Islet precursor cell (in vitro differentiated cells): ENCODE measurements around the gene CNTNAP1.
"Not testable (repeated sequence)": the region's sequence is repeated elsewhere in the genome, so short reads cannot be mapped to it uniquely, and the experiment has no call there.

Experiments used
- DNase-seq: peaks from one replicate; pipeline ENCODE4 v3.0.0-alpha.2; 2018

The CNTNAP1 gene

DNA sequence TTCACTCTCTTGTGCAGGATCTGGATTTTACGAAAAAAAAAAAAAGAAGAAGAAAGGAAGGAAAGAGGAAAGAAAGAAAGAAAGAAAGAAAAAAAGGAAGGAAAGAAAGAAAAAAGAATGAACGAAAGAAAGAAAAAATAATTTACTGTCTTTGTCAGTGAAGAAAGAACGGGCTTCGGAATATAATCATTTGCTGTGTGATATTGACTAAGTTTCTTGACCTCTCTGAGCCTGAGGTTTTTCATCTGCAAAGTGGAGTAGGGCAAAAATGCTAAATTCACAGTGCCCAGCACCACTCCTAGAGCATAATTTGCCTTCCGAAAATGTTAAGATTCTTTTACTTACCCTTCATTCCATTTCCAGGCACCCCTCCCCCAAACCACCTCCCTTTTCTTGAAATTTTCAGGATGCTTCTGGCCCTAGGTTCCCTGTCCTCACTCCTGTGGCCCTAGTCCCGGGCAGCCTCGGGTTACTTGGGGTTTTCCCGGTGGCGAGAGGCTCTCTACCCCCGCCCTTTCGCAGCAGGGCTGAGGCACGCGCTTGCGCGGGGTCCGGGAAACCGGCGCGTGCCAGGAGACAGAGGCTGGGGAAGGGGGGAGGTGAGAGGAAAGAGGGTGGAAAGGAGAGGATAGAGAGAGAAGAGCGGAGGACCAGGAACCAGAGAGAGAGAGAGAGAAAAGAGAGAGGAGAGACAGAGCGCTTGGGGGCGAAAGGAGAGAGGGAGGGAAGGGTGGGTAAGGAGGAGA, at the start of gene CNTNAP1:
TSS of gene CNTNAP1 (plus strand) at position 556 of the 746 bp plus-strand sequence. CDS start 299 bp downstream, outside the sequence.
- DNase-seq = peak; percentile 81

- DNase-seq = no peak
Observed at GRCh38 chr17:42632949-42633444, 49.3 kb upstream of the CNTNAP1 start.

- DNase-seq = no peak
Observed at GRCh38 chr17:42639525-42640113, 42.7 kb upstream of the CNTNAP1 start.

GRCh38 chr17:42640121-42640520, 42.2 kb upstream of the CNTNAP1 start:
- no peak for DNase-seq

GRCh38 chr17:42642336-42642735, 40.0 kb upstream of the CNTNAP1 start:
- DNase-seq = no peak

DNA sequence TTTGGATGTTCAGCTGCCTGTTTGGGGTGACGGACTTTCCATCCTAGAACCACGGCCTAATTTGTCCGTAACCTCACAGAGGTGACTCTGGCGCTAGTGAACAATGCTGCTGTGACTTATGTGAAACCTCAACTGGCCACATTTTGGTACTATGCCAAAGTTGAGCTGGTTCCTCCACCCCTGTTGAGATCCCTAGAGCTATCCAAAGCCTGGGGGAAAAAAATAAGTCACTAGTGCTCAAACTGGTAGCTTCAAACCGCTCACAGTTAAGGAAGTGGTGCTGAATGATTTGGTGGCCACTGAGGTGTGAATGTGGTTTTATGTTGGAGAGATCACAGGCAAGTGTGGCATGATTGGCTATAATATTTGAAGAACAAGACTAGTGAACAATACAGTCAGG, 34.6 kb upstream of the CNTNAP1 start:
- DNase-seq = no peak

- DNase-seq = no peak
Observed at GRCh38 chr17:42651392-42651791, 30.9 kb upstream of the CNTNAP1 start.

DNA sequence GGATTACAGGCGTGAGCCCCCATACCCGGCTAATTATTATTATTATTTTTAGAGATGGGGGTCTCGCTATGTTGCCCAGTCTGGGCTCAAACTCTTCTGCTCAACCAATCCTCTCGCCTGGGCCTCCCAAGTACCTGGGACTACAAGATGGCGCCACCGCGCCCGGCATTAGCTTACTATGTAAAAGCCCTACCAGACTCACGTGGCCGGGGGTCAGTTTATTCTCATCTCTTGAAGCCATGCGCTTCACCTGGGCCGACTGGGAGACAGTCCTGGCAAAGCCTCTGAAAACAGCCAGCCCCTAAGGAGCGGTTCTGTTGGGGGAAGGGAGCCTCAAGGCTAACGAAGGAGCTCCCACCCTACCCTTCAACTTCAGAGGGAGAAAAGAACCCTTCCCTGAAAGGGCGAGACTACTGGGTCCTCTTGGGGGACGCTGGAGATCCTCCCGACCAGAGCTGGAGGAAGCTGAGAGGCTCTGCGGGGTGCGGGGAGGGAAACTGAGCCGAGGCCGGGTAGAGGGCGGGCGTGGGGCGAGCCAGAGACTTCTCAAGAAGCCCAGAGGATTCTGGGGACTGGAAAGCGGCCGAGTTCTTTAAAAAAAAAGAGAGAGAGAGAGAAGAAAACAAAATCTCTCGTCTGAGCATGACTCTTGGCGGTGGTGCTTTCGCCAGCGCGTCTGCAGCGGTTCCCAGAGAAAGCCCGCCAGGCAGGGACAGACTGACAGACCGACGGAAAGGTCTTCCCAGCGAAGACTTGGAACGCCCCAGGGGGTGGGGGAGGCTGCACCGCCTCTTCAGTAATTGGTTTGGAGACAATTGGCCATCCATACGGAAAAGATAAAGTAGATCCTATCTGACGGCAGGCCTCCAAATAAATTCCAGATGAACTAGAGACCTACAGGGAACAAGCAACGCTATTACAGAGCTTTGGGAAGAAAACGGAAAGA, 28.9 kb upstream of the CNTNAP1 start:
- peak; percentile 96 for DNase-seq

DNA sequence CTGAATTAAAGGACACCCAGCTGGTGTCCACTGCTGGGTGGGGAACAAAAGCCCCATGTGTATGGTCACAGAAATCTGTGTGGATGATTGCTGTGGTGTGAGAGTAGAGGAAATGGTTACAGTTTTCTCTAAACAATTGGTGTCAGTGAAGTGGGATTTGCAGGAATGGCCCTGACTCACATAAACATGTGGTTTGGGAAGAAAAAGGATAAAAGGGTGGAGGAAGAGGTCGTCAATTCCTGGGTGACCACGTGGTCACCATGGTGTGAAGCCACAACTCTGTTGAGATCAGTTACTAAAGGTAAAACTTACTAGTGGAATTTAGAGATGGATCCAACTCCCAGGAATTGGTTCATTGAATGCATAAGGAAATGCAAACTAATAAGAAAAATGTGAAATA, 26.8 kb upstream of the CNTNAP1 start:
- DNase-seq = no peak

DNA sequence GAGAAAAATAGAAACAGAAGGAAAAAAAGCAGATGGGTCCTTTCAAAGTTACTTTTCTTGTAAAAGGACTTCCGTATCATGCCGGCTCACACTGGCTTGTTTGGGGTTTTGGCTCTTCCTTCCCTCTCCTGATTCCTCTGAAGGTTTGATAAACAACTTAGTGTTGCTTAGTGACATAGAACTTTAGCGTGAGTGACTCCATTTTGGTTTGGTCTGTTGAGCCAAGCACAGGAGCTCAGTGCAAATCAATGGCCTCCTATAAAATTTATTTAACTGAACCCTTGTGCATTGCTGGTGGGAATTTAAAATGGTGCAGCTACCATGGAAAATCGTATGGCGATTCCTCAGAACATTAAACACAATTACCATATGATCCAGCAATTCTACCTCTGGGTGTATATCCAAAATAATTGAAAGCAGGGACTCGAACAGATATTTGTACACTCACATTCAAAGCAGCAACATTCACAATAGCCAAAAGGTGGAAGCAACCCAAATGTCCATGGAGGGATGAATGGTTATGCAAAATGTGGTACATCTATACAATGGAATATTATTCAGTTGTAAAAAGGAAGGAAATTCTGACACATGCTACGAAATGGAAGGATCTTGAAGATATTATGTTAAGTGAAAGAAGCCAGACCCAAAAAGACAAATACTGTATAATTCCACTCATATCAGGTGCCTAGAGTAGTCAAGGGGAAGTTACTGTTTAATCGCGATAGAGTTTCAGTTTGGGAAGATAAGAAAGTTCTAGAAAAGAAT, 24.3 kb upstream of the CNTNAP1 start:
- DNase-seq = no peak

DNA sequence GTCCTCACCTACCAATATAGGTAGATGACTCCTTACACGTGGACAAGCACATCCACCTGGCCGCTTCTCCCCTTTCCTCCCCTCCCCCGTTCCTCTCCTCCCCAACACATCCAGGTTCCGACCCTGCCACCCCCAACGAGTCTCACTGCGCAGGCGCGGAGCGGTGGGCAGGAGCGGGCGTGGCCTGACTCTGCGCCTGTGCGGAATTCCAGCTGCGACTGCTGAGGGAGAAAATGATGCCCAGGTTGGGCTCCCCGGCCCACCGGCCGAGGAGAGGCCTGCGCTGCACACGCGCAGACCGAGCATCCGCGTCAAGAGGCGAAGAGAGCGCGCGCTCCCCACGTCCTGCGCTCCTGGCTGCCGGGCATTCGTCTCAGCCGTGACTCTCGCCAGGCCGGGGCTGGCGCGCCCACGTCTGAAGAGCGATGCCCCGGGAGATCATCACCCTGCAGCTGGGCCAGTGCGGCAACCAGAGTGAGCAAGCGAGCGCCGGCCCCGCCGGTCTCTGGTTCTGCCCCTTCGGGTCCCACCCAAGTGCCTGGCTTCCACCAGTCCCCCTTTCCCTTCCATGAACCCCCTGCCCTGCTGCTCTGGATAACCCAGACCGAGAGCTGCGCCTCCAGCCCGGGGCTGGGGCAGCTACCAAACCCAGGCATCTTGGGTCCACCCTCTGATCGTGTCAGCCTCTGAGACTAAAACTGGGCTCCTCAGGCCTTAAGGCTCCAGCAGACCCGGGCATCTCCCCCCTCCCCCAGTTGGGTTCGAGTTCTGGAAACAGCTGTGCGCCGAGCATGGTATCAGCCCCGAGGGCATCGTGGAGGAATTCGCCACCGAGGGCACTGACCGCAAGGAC, 23.0 kb upstream of the CNTNAP1 start, which contains the start of gene TUBG2:
TSS of gene TUBG2 (plus strand) at position 206 of the 853 bp plus-strand sequence. CDS start at position 426, 220 bp downstream.
- peak; percentile 98 for DNase-seq

DNA sequence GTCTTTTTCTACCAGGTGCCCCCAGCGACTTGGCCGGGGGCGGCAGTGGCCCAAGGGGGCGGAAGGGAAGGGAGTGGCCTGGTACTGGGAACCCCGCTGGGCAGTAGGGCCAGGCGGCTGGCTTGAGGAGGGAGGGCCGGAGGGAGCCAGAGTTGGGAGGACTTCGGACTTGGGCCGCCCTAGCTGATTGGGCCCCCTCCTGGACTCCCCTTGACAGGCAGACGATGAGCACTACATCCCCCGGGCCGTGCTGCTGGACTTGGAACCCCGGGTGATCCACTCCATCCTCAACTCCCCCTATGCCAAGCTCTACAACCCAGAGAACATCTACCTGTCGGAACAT, 22.4 kb upstream of the CNTNAP1 start:
- DNase-seq = not testable (repeated sequence)

DNA sequence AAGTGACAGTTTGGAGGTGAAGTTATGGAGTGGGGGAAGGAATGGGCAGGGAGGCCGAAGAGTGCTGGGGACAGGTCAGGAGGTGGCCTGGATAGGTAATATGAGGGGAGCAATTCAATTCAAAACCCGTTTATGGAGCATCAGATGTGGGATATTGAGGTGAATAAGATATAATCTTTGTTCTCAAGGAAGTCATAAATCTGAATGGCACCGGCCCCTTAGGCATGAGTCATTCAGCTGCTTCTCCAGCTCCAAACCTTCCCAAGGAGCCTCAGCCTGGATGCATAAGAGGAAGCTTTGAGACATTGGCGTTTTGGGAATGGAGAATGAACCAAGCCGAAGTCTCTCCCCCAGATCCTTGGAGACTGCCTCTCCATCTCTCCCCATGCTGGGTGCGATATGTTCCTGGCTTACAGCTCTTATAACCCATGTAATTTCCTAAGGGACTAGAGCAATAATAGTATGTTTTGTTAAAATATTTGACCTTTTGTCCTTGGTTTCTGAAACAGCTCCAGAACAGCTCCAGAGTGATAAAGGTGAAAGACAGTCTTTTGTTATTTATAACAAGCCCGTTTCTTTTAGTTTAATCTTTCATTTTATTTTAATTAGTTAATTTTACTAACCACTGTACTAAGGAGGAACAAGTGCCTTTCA, 21.5 kb upstream of the CNTNAP1 start:
- DNase-seq = peak; percentile 71

- DNase-seq = no peak
Observed at GRCh38 chr17:42665581-42666001, 16.7 kb upstream of the CNTNAP1 start.

GRCh38 chr17:42666126-42666525, 16.2 kb upstream of the CNTNAP1 start:
- not testable (repeated sequence) for DNase-seq

GRCh38 chr17:42667088-42667951, 15.0 kb upstream of the CNTNAP1 start:
- peak; percentile 91 for DNase-seq

DNA sequence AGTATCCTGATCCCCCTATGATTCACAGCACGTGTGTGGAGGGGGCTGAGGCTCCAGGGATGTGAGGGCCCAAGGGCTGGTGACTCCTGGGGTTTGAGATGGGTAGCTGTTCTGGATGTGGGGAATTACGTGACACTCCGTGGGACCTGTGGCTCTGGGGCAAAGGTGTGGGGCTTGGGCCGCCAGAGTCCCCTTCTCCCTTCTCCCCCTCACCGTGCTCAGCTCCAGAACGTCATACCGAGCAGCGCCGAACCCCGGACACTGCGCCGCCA, 12.7 kb upstream of the CNTNAP1 start:
- DNase-seq = peak; percentile 70

GRCh38 chr17:42669977-42670788, 12.1 kb upstream of the CNTNAP1 start:
- peak; percentile 82 for DNase-seq
